ENCODE measurements around the gene EFNA2.

The EFNA2 gene

DNA sequence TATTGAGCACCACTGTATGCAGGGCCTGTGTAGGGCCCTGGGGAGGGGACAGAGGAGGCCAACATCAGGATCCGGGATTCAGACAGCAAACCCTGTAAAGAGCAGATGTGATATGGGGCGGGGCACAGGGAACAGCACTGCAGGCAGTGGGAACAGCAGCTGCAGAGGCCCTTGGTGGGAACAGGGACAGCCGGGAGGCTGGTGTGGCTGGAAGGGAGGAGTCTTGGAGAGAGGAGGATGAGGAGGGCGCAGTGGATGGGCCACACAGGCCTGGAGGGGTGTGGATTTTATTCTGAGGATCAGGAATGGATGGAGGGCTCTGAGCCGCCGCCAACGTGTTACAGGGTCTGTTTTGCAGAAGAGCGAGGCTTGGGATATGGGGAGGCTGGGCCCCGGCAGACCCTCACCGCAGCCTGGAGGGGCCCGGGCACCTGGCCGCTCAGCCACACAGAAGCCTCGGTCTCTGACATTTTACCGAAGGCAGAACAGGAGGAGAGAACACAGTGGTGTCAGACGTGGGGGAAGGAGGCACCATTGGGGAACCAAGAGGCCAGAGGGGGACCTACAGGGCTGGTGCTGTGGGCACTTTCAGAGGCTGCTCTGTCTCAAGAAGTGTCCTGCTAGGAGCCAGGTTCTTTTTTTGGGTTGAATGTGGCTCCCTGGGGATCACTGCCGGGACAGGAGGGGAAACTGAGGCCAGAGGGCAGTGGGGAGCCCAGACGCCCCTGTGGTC is 6.9 kb downstream of the EFNA2 start:
- TF ChIP-seq, protein P1, sequence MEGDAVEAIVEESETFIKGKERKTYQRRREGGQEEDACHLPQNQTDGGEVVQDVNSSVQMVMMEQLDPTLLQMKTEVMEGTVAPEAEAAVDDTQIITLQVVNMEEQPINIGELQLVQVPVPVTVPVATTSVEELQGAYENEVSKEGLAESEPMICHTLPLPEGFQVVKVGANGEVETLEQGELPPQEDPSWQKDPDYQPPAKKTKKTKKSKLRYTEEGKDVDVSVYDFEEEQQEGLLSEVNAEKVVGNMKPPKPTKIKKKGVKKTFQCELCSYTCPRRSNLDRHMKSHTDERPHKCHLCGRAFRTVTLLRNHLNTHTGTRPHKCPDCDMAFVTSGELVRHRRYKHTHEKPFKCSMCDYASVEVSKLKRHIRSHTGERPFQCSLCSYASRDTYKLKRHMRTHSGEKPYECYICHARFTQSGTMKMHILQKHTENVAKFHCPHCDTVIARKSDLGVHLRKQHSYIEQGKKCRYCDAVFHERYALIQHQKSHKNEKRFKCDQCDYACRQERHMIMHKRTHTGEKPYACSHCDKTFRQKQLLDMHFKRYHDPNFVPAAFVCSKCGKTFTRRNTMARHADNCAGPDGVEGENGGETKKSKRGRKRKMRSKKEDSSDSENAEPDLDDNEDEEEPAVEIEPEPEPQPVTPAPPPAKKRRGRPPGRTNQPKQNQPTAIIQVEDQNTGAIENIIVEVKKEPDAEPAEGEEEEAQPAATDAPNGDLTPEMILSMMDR (IDR thresholded peaks at IDR 0.05; ENCODE audit: low read depth, low read length, missing control alignments) = no peak
- Histone ChIP-seq H3K27ac (no peak overlapping the region), H3K36me3 (replicated peaks) (no peaks in the 10 kb centered on the region), H3K4me3 (ENCODE audit: low read depth, low read length) (no peak overlapping the region), H3K27me3 (replicated peaks) (peaks cover 21% of the 10 kb centered on the region)
- in situ Hi-C loops (cut with HindIII; ENCODE audit: low pct_ligation_motif_present, low sequenced_read_pairs) = no loop called here
- no peak for DNase-seq

DNA sequence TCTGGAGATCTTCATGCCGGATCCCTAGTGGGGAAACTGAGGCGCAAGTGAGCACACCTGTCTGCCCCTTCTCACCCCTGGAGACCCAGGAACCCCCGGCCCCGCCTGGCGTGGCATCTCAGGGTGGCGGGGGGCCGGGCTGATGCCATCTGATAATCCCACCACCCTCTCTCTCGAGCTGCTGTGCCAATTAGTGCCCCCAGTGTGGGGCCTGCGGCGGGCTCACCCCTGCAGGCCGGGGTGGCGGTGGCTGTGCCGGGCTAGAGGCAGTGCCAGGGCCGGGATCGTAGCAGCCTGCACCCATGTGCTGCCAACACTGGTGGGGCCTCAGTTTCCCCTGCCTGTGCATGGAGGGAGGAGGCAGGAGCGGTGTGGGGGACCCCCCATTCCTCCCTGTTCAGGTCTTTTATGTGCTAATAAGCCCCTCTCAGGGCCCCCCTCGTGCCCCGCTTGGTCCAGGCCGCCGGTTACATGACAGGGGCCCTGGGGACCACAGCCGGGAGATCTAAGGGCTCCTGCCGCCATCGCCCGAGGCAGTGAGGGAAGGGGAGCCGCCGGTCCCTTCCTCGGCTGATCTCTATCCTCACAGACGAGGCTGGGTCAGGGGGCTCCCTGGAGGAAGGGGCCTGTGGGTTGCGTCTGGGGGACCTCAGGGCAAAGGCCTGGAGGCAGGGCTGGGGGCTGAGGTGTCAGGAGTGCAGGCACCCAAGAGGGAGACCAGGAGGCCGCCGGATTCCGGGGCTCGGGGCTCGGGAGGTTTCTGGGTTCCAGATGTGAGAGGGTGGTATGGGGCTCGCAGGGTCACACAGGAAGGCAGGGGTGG is 8.3 kb downstream of the EFNA2 start:
- no peaks in the 10 kb centered on the region for H3K36me3 ChIP-seq (replicated peaks)
- no peak for DNase-seq
- in situ Hi-C loops (cut with HindIII; ENCODE audit: low pct_ligation_motif_present, low sequenced_read_pairs) = no loop called here
- H3K27me3 ChIP-seq (replicated peaks) = peaks cover 11% of the 10 kb centered on the region
- TF ChIP-seq, protein P1 (IDR thresholded peaks at IDR 0.05; ENCODE audit: low read depth, low read length, missing control alignments) = no peak
- no peak overlapping the region for H3K4me3 ChIP-seq (ENCODE audit: low read depth, low read length)
- no peak overlapping the region for H3K27ac ChIP-seq

DNA sequence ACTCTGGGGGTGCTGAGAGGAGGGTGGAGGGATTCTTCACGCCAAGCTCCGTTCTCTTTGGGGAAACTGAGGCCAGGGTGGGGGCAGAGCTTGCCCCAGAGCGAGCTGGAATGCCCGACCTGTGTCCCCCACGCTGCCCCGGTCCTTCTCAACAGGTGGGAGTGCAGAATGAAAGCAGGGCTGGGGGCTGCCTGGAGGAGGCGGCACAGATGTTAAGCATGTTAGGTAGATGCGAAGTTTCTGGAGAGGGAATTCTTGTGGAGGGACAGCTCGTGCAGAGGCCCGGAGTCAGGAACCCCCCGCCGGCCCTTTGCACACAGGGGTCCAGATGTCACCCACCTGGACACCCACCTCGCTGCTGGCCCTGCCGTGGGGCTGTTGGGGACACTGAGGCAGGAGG is 9.0 kb downstream of the EFNA2 start:
- Histone ChIP-seq H3K27me3 (replicated peaks) (peaks cover 5% of the 10 kb centered on the region), H3K4me3 (ENCODE audit: low read depth, low read length) (no peak overlapping the region), H3K27ac (no peak overlapping the region), H3K36me3 (replicated peaks) (no peaks in the 10 kb centered on the region)
- DNase-seq = no peak
- TF ChIP-seq, protein P1 (IDR thresholded peaks at IDR 0.05; ENCODE audit: low read depth, low read length, missing control alignments) = no peak
- in situ Hi-C loops (cut with HindIII; ENCODE audit: low pct_ligation_motif_present, low sequenced_read_pairs) = no loop called here

DNA sequence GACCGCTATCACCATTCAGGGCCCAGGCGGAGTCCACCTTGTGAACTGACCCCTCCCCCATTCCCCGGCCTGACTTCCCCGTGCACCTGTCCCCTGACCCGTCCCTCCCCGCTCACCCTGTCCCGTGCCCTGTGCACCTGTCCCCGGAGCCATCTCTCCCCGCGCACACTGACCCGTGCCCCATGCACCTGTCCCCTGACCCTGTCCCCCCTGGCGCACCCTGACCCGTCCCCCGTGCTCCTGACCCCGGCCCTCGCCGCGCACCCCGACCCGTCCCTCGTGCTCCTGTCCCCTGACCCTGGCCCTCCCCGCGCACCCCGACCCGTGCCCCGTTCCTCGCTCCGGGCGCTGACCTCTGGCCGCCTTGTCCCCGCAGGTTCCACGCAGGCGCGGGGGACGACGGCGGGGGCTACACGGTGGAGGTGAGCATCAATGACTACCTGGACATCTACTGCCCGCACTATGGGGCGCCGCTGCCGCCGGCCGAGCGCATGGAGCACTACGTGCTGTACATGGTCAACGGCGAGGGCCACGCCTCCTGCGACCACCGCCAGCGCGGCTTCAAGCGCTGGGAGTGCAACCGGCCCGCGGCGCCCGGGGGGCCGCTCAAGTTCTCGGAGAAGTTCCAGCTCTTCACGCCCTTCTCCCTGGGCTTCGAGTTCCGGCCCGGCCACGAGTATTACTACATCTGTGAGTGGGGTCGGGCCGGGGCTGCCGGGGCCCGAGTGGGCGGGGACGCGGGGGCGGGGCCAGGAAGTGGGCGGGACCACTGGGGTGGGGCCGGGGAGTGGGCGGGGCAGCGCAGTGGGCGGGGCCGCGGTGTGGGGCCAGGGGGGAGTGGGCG is 9.7 kb downstream of the EFNA2 start:
- no peak for DNase-seq
- H3K4me3 ChIP-seq (ENCODE audit: low read depth, low read length) = no peak overlapping the region
- in situ Hi-C loops (cut with HindIII; ENCODE audit: low pct_ligation_motif_present, low sequenced_read_pairs) = no loop called here
- no peak overlapping the region for H3K27ac ChIP-seq
- TF ChIP-seq, protein P1 (IDR thresholded peaks at IDR 0.05; ENCODE audit: low read depth, low read length, missing control alignments) = no peak
- H3K36me3 ChIP-seq (replicated peaks) = no peaks in the 10 kb centered on the region
- H3K27me3 ChIP-seq (replicated peaks) = peaks cover 5% of the 10 kb centered on the region

DNA sequence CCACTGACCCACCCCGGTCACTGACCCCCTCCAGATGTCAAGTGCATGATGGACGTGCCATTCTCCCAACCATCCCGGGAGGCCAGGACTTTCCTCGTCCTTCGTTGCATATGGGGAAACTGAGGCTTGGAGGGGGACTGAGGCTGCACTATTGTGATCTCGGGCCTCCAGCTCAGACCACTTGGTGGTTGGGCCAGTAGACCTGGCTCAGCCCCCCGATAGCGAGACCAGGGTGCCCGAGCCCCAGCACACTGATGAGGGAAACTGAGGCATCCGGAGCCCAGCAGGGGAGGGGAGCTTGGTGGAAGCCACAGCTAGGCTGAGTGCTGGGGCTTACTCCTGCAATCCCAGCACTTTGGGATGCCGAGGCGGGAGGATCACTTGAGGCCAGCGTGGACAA is 10.4 kb downstream of the EFNA2 start:
- in situ Hi-C loops (cut with HindIII; ENCODE audit: low pct_ligation_motif_present, low sequenced_read_pairs) = no loop called here
- TF ChIP-seq, protein P1 (IDR thresholded peaks at IDR 0.05; ENCODE audit: low read depth, low read length, missing control alignments) = no peak
- Histone ChIP-seq H3K36me3 (replicated peaks) (no peaks in the 10 kb centered on the region), H3K27ac (no peak overlapping the region), H3K27me3 (replicated peaks) (peaks cover 3% of the 10 kb centered on the region), H3K4me3 (ENCODE audit: low read depth, low read length) (no peak overlapping the region)
- no peak for DNase-seq
